A549 (cell line): ENCODE results near the gene ATL2. TPM values are rescaled to one million over a fixed set of nuclear protein-coding genes. Genes with fewer than 3 reads are reported as not detected.

Experiments used
- ATAC-seq, 2 experiments: fragments of 200-7000 bp in 1 of 2; fragments of >200 bp in 1 of 2; cut with Nextera tagmentation in 1 of 2; cut with Tn5 transposase in 1 of 2; 3 replicates each; pipeline versions ENCODE4 v1.8.0 to v1.9.1; 2018 to 2020; ENCODE audit warnings: mild to moderate bottlenecking in 1 of 2, moderate library complexity in 1 of 2
- CTCF ChIA-PET: fragments of 300-600 bp; sonication (Branson Sonifier 250); formaldehyde crosslinking; extraction: SDS; loops from one replicate; lab custom pipeline; 2021; ENCODE audit warnings: antibody characterized with exemption, inconsistent platforms; lab: Yijun Ruan, JAX
- POLR2A ChIA-PET: fragments of 350-600 bp; formaldehyde crosslinking; extraction: SDS; loops from one replicate; lab custom pipeline; 2021; ENCODE audit warnings: antibody characterized with exemption, inconsistent platforms; lab: Yijun Ruan, JAX
- DNase-seq, 2 experiments: peaks; one replicate each; pipeline versions ENCODE4 v3.0.0 to v3.0.0-alpha.2; 2011 to 2016; ENCODE audit warnings: low read depth in 1 of 2, low spot score in 1 of 2
- FAIRE-seq: peaks from 2 replicates; lab custom pipeline; 2011; peaks lifted over from hg19 to GRCh38; lab: Jason Lieb, UNC
- H3K27ac ChIP-seq, 2 experiments: fragments of >200 bp; sonication (Bioruptor Twin); formaldehyde crosslinking; 3 replicates each; pipeline ENCODE4 v1.5.1; 2016 to 2017
- H3K4me1 ChIP-seq: fragments of >200 bp; sonication (Bioruptor Twin); formaldehyde crosslinking; 3 replicates; pipeline ENCODE4 v1.6.1; 2016
- H3K4me2 ChIP-seq: fragments of >200 bp; sonication (Bioruptor Twin); formaldehyde crosslinking; 3 replicates; pipeline ENCODE4 v1.6.1; 2016
- H3K4me3 ChIP-seq: fragments of >200 bp; sonication (Bioruptor Twin); formaldehyde crosslinking; 3 replicates; pipeline ENCODE4 v1.5.1; 2016
- H3K9me3 ChIP-seq: fragments of >200 bp; sonication (Bioruptor Twin); formaldehyde crosslinking; 3 replicates; pipeline ENCODE4 v1.6.1; 2016
- BHLHE40 ChIP-seq: IDR thresholded peaks from 2 replicates; pipeline ENCODE4 v1.6.1; 2012; ENCODE audit warnings: low read depth, low read length, inconsistent platforms
- CBX8 ChIP-seq: fragments of 200-600 bp; sonication (generic); IDR thresholded peaks from 2 replicates; pipeline ENCODE4 v1.6.1; 2016
- CHD2 ChIP-seq: fragments of 150-350 bp; IDR thresholded peaks from 2 replicates; pipeline ENCODE4 v1.6.1; 2014; ENCODE audit warnings: low read length; ENCODE audit not compliant: partially characterized antibody
- CHD4 ChIP-seq: fragments of 200-600 bp; sonication (generic); IDR thresholded peaks from 2 replicates; pipeline ENCODE4 v1.6.1; 2016; ENCODE audit warnings: antibody characterized with exemption, mild to moderate bottlenecking, borderline replicate concordance
- CTCF ChIP-seq: fragments of >200 bp; sonication (Bioruptor Twin); formaldehyde crosslinking; IDR thresholded peaks from 3 replicates; pipeline ENCODE4 v1.5.1; 2016
- EP300 ChIP-seq, 2 experiments: fragments of >200 bp; sonication (Bioruptor Twin); formaldehyde crosslinking; IDR thresholded peaks; 2 replicates in 1 of 2; 3 replicates in 1 of 2; pipeline ENCODE4 v1.6.1; 2016 to 2017
- ESRRA ChIP-seq: fragments of 150-350 bp; IDR thresholded peaks from 2 replicates; pipeline ENCODE4 v1.6.1; 2014; ENCODE audit warnings: mild to moderate bottlenecking, low read length, borderline replicate concordance
- FOSB ChIP-seq: fragments of 250-450 bp; sonication (Bioruptor Pico); IDR thresholded peaks from 2 replicates; pipeline ENCODE4 v1.5.0; 2020; ENCODE audit warnings: mild to moderate bottlenecking, moderate library complexity
- GATA3 ChIP-seq: IDR thresholded peaks from 2 replicates; pipeline ENCODE4 v1.6.1; 2012; ENCODE audit warnings: borderline replicate concordance
- HEYL ChIP-seq: fragments of 250-450 bp; sonication (Bioruptor Pico); IDR thresholded peaks from 2 replicates; pipeline ENCODE4 v1.8.0; 2021; ENCODE audit warnings: mild to moderate bottlenecking, moderate library complexity
- HOXB5 ChIP-seq: fragments of 250-450 bp; sonication (Bioruptor Pico); IDR thresholded peaks from 2 replicates; pipeline ENCODE4 v1.5.0; 2020; ENCODE audit warnings: mild to moderate bottlenecking, moderate library complexity
- KDM5A ChIP-seq: fragments of 200-600 bp; sonication (generic); IDR thresholded peaks from 2 replicates; pipeline ENCODE4 v1.6.1; 2016; ENCODE audit warnings: antibody characterized with exemption, mild to moderate bottlenecking
- MYC ChIP-seq: IDR thresholded peaks from 2 replicates; pipeline ENCODE4 v1.6.1; 2012; ENCODE audit warnings: mild to moderate bottlenecking, inconsistent platforms, low read length, improper control_type of control experiment, borderline replicate concordance
- NFE2L2 ChIP-seq: fragments of 150-350 bp; conservative IDR thresholded peaks from 2 replicates; pipeline ENCODE4 v1.6.1; 2014; ENCODE audit warnings: low read length
- NPAS2 ChIP-seq: fragments of 250-450 bp; sonication (Bioruptor Pico); IDR thresholded peaks from 2 replicates; pipeline ENCODE4 v1.8.0; 2022; ENCODE audit warnings: mild to moderate bottlenecking, moderate library complexity, borderline replicate concordance
- POLR2AphosphoS2 ChIP-seq: conservative IDR thresholded peaks from 2 replicates; pipeline ENCODE4 v1.6.1; 2012; ENCODE audit warnings: low read length, improper control_type of control experiment, inconsistent platforms
- REST ChIP-seq: fragments of 200-600 bp; sonication (generic); IDR thresholded peaks from 2 replicates; pipeline ENCODE4 v1.6.1; 2016; ENCODE audit warnings: antibody characterized with exemption, mild to moderate bottlenecking, moderate library complexity
- SREBF2 ChIP-seq: fragments of 450-650 bp; IDR thresholded peaks from 2 replicates; pipeline ENCODE4 v1.6.1; 2014; ENCODE audit warnings: mild to moderate bottlenecking, moderate library complexity
- TFCP2L1 ChIP-seq: fragments of 250-450 bp; sonication (Bioruptor Pico); IDR thresholded peaks from 2 replicates; pipeline ENCODE4 v1.5.0; 2021; ENCODE audit warnings: mild to moderate bottlenecking
- TP53 ChIP-seq: fragments of 250-450 bp; sonication (Bioruptor Pico); IDR thresholded peaks from 2 replicates; pipeline ENCODE4 v1.5.0; 2021; ENCODE audit warnings: mild to moderate bottlenecking, moderate library complexity
- ZNF302 ChIP-seq: fragments of 250-450 bp; sonication (Bioruptor Pico); IDR thresholded peaks from 2 replicates; pipeline ENCODE4 v1.9.0; 2021; ENCODE audit warnings: inconsistent platforms, mild to moderate bottlenecking, moderate library complexity
- WGBS: methylation state at CpG from one replicate; pipeline ENCODE4 v1.1.6; 2017; ENCODE audit errors: missing lambda C conversion rate; 5-methylcytosine and 5-hydroxymethylcytosine counted together
- polyA plus RNA-seq, 4 experiments: library from polyadenylated mRNA; depleted of rRNA in 3 of 4; stranded (reverse); fragments of >200 nt; fragmentation: RNase III in 1 of 4; extraction: RNeasy Plus Mini Kit Qiagen cat#74134 plus additional on column Dnase treatment in 1 of 4; gene quantifications; 2 replicates in 3 of 4; 3 replicates in 1 of 4; pipeline ENCODE4 v1.2.3, GENCODE V29; 2011 to 2017
- TF ChIP-seq, protein P1 (sequence below): fragments of >200 bp; sonication (Bioruptor Twin); formaldehyde crosslinking; IDR thresholded peaks from 2 replicates; pipeline ENCODE4 v1.6.1; 2016
- TF ChIP-seq, protein P2 (sequence below): fragments of 250-450 bp; sonication (Bioruptor Pico); IDR thresholded peaks from 2 replicates; pipeline ENCODE4 v1.5.0; 2020; ENCODE audit warnings: low read depth, mild to moderate bottlenecking, moderate library complexity

ATL2 gene
- polyA plus RNA-seq, 2 of the 4 experiments (the other 2 are of a cell fraction): 77.6 to 85.3 TPM

- TF ChIP-seq, protein P1, sequence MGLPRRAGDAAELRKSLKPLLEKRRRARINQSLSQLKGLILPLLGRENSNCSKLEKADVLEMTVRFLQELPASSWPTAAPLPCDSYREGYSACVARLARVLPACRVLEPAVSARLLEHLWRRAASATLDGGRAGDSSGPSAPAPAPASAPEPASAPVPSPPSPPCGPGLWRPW: no peak
- TF ChIP-seq SREBF2 (no peak), CHD2 (no peak)
Observed at GRCh38 chr2:38394041-38394440, 17.0 kb upstream of the ATL2 start (continued).

GRCh38 chr2:38390947-38391346, 13.9 kb upstream of the ATL2 start:
- no peaks in the 10 kb centered on the region for H3K4me1 ChIP-seq
- no peaks in the 10 kb centered on the region for H3K9me3 ChIP-seq
- no peak for FAIRE-seq

GRCh38 chr2:38387887-38388286, 10.8 kb upstream of the ATL2 start:
- TF ChIP-seq REST: no peak
- no peak for TF ChIP-seq FOSB
- H3K4me3 ChIP-seq: no peak overlapping the region
- no peaks in the 10 kb centered on the region for H3K9me3 ChIP-seq
- DNase-seq: no peak
- ATAC-seq: no peak
- ChIA-PET POLR2A (no interaction called here), CTCF (no interaction called here)
- no peak overlapping the region for H3K4me2 ChIP-seq
- FAIRE-seq: no peak
- H3K27ac ChIP-seq: no peak overlapping the region
- H3K4me1 ChIP-seq: no peaks in the 10 kb centered on the region
- WGBS: 63% methylated on average over 4 of the region's 4 CpGs

More at GRCh38 chr2:38390947-38391346, 13.9 kb upstream of the ATL2 start:
- no peak for DNase-seq
- no peak overlapping the region for H3K4me3 ChIP-seq
- no peak overlapping the region for H3K4me2 ChIP-seq
- 95% methylated on average over 3 of the region's 3 CpGs for WGBS
- CTCF ChIA-PET: interaction anchor here (1.9 kb wide), 1 partner anchor 15 kb away, joined by 7 read pairs; the partner anchor contains the start of gene ATL2
- no peak overlapping the region for H3K27ac ChIP-seq
- no peak for ATAC-seq
- POLR2A ChIA-PET: no interaction called here
- TF ChIP-seq TFCP2L1 (CRISPR knock-in tag) (no peak), REST (no peak), EP300 (IDR thresholded peaks at IDR 0.05) (no peak), KDM5A (no peak)

DNA sequence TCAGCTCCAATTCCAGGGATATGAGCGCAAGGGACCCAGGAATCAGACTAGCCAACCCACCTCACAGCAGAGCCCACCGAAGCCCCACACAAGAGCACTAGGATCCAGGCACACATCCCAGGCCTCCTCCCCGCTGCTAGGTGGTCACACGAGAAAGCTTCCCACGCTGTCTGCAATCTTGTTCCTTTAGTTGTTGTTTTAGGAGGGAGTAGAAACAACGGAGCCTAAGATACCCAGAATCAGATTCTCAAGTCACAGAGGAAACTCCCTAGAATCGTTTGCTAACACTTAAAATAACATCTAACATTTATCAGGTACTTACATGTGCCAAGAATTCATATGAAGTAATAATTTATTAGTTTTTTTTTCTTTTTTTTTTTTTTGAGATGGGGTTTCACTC, 9.7 kb upstream of the ATL2 start:
- H3K9me3 ChIP-seq: no peaks in the 10 kb centered on the region
- no peak overlapping the region for H3K4me3 ChIP-seq
- H3K4me1 ChIP-seq: no peaks in the 10 kb centered on the region
- no peak for FAIRE-seq
- ATAC-seq: peak in 1 of 2 experiments; percentile 22; a peak in 1 of 6 replicates
- no peak overlapping the region for H3K4me2 ChIP-seq
- no peak overlapping the region for H3K27ac ChIP-seq
- POLR2A ChIA-PET: no interaction called here
- DNase-seq: no peak
- WGBS: 73% methylated on average over 7 of the region's 7 CpGs
- CTCF ChIA-PET: interaction anchor here (1.0 kb wide), 2 partner anchors 14 to 71 kb away, joined by 3 to 4 read pairs; no protein-coding TSS in a partner anchor
- TF ChIP-seq POLR2AphosphoS2 (no peak), HOXB5 (no peak), BHLHE40 (no peak), KDM5A (no peak), TP53 (CRISPR knock-in tag) (no peak), CHD4 (no peak), ZNF302 (CRISPR knock-in tag) (no peak), CTCF (no peak), NFE2L2 (no peak), CBX8 (no peak), ESRRA (no peak), NPAS2 (CRISPR knock-in tag) (no peak), GATA3 (no peak), HEYL (CRISPR knock-in tag) (no peak), MYC (no peak)
- TF ChIP-seq, protein P2, sequence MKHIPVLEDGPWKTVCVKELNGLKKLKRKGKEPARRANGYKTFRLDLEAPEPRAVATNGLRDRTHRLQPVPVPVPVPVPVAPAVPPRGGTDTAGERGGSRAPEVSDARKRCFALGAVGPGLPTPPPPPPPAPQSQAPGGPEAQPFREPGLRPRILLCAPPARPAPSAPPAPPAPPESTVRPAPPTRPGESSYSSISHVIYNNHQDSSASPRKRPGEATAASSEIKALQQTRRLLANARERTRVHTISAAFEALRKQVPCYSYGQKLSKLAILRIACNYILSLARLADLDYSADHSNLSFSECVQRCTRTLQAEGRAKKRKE (CRISPR knock-in tag): no peak
